HG02623 (cell line): ENCODE results near the gene CAMK1D.
"Not testable (repeated sequence)": the region's sequence is repeated elsewhere in the genome, so short reads cannot be mapped to it uniquely, and the experiment has no call there.

Experiments used
- ATAC-seq: cut with Tn5 transposase; IDR thresholded peaks from one replicate; pipeline ENCODE4 v1.9.1; 2021; ENCODE audit warnings: moderate library complexity; ENCODE audit not compliant: unreplicated experiment

Gene CAMK1D

GRCh38 chr10:12806228-12807095 lies 457.1 kb downstream of the CAMK1D start:
- no peak for ATAC-seq

GRCh38 chr10:12807096-12807755 lies 457.9 kb downstream of the CAMK1D start:
- no peak for ATAC-seq

DNA sequence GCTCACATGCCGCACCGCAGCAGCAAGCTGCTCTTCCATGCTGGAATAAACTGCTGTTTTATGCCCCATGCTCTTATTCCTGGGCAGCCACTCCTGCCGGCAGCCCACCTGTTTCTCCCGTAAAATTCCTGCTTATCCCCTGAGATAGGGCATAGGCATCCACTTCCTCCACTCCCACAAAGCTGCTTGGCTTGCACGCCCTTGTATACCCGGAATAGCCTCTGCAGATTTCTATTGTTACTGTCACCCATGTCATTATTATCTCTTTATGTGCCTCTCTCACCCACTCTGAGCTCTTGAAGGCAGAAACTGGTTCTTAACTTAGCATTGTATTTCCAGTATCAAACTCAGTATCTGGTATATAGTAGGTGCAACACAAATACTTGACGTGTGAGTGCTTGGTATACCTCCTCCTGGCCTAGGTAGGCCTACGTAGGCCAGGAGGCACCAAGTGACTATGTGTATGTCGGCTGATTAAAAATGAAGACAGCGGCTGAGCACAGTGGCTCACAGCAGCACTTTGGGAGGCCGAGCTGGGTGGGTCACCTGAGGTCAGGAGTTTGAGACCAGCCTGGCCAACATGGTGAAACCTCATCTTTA lies 458.8 kb downstream of the CAMK1D start:
- no peak for ATAC-seq

DNA sequence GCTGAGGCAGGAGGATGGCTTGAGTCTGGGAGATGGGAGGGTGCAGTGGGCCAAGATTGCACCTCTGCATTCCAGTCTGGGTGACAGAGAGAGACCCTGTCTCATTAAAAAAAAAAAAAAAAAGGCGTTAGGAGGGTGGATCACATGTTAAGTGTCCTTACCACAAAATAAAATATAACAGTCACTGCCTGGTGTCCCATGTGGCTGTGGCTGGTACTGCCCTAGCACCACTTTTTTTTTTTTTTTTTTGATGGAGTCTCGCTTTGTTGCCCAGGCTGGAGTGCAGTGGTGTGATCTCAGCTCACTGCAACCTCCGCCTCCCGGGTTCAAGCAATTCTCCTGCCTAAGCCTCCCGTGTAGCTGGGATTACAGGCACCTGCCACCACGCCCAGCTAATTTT lies 460.7 kb downstream of the CAMK1D start:
- not testable (repeated sequence) for ATAC-seq

GRCh38 chr10:12811826-12812225 lies 462.5 kb downstream of the CAMK1D start:
- no peak for ATAC-seq

GRCh38 chr10:12812571-12812970 lies 463.2 kb downstream of the CAMK1D start:
- no peak for ATAC-seq

DNA sequence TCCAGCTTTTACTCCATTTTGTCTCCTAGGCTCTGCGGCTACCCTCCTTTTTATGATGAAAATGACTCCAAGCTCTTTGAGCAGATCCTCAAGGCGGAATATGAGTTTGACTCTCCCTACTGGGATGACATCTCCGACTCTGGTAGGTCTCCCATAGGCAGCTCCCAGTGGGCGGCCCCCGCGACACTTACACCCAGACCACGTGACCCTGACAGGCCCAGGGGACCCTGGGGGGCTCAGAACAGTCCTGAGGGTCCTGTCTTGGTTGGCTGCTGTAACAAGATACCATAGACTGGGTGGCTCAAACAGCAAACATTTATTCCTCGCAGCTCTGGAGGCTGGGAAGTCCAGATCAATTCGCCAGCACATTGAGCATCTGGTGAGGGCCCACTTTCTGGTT lies 464.8 kb downstream of the CAMK1D start:
- no peak for ATAC-seq

- ATAC-seq: no peak
Measured at GRCh38 chr10:12819071-12819470, 469.7 kb downstream of the CAMK1D start.

DNA sequence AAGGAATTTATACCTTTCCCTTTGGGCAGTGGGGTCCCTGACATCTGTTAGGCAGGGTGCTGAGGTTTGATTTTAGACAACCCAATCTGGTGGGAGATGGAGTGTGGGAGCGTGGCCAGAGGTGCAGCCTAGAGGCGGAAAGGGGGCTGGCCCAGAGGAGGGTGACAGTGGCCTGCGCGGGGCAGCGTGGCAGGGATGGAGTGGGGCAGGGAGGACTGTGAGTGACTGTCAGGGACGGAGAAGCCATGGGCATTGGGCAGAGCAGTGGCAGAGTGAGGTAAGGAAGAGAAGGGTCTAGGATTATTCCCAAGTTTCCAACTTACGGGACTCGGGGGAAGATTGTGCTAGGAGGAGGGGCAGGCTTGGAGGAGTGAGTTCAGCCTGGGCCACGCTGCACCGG lies 470.3 kb downstream of the CAMK1D start:
- no peak for ATAC-seq

- no peak for ATAC-seq
Measured at GRCh38 chr10:12822126-12822892, 473.0 kb downstream of the CAMK1D start.

DNA sequence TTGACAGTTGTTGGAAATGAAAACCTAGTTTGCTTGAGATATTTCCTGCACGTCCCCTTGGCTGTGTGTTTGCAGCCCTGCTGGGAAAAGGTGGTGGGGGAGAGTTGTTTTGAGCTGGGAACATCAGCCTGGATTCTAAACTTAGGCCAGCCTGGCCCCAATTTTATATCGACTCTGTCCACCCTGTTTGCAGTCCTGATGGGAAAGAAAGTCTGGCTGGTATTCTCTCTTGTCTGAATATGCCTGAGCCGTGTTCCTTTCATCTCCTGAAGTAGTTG lies 473.5 kb downstream of the CAMK1D start:
- no peak for ATAC-seq

DNA sequence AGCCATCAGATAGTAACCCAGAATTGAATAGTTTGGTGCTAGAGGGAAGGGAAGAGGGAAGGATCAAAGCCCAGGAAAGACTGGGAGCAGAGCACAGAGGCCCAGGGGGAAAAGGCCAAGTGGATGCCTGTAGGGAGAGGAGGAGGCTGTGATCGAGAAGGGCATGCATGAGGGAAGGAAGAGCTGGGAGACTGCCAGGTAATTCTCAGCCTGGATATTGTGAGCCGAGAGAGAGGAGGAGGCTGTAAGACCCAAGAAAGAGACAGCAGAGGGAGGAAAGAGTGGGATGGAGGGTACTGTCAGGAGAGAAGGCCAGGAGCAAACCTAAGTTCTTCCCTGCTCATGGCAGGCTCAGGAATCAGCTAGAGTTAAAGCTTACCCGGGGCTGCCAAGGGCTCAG lies 474.0 kb downstream of the CAMK1D start:
- ATAC-seq: no peak

DNA sequence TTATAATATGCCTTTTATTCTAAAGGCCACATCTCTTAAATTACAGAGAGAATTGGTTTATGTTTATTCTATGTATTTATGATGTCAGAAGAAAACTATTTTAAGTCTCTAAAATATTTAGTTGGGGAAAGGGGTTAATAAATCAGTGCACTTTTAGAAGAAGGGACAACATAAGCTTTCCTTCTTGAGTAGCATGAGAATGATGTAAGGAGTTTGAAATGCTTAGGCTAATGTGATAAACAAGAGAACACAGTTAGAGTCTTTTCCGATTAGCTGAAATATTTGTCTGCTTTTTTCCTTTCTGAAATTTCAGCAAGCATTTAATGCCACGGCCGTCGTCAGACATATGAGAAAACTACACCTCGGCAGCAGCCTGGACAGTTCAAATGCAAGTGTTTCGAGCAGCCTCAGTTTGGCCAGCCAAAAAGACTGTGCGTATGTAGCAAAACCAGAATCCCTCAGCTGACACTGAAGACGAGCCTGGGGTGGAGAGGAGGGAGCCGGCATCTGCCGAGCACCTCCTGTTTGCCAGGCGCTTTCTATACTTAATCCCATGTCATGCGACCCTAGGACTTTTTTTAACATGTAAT lies 476.0 kb downstream of the CAMK1D start:
- no peak for ATAC-seq

DNA sequence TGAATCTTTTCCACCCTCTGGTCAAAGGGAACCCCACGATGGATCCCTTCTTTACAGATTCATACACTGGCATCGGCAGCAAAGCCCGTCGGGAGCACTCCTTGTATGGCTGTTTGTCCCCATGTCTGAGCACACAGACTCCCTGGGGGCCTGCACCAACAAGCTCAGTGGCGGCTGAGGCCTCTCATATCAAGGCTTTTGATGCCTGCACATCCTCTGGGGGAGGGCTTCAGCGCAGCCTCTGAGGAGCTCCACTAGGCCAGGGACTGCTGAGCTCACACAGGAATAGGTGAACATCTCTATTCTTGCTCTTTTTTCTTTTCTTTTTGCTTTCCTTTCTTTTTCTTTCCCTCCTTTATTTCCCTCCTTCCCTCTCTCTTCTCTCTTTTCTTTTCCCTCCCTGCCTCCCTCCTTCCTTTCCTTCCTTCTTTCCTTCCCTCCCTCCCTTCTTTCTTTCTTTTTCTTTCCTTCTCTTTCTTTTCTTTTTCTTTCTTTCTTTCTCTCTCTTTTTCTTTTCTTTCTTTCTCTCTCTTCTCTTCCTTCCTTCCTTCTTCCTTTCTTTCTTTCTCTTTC lies 477.5 kb downstream of the CAMK1D start:
- ATAC-seq: no peak

DNA sequence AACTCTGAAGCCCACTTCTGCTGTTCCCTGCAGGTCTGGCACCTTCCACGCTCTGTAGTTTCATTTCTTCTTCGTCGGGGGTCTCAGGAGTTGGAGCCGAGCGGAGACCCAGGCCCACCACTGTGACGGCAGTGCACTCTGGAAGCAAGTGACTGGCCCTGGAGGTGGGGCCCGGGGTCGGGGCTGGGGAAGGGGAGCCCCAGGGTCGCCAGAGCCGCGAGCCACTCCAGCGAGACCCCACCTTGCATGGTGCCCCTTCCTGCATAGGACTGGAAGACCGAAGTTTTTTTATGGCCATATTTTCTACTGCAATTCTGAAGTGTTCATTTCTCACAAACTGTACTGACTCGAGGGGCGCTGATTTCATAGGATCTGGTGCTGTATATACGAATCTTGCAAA lies 479.4 kb downstream of the CAMK1D start:
- no peak for ATAC-seq

GRCh38 chr10:12829831-12830390 lies 480.6 kb downstream of the CAMK1D start:
- no peak for ATAC-seq

DNA sequence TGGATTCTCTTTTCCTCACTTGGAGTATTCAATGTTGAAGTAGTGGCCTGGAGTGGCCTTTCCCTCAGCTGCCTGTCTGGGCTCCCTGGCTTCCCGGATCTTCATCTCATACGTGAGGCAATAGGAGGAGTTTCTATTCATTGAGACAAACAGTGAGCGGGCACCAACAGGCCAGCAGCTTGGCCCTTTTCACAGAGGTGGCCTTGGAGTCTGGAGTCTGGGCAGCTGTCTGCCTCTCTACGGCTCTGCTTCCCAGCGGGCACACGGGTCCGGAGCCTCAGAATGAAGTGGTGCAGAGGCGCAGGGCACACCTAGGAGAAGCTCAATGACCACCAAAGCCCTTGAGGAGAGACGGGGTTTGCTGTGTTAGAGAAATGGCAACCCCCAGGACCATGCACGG lies 482.7 kb downstream of the CAMK1D start:
- no peak for ATAC-seq

- ATAC-seq: no peak
Measured at GRCh38 chr10:12833451-12833850, 484.1 kb downstream of the CAMK1D start.

DNA sequence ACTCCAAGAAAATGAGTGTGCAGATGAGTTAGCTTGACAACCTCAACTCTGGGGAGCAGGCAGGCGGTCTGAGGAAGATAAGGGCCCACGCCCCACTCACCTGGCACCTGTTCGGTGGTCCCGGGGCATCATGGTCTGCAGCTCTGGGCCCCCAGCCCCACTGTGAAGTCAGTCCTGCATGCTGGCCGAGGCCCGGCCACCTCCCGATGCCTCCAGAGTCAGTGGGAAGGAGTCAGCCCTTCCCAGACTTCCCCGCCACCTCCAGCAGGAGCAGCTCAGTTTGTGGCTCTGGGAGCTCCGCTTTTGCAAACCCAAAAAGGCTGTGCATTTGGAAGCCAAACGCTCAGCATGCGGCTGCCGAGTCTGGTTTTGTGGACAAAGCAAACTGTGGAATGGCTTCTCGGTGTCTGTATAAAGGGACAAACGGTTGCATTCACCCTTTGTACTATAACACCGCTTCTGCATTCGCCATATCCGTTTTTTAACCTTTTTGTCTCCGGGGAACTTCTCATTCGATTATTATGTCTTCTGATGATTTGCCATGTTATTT lies 484.8 kb downstream of the CAMK1D start:
- ATAC-seq: no peak

- no peak for ATAC-seq
Measured at GRCh38 chr10:12834721-12835120, 485.4 kb downstream of the CAMK1D start.
